A549 (cell line): ENCODE results near the gene ACBD6. TPM values are rescaled to one million over a fixed set of nuclear protein-coding genes. Genes with fewer than 3 reads are reported as not detected.

ENCODE experiments used
- ATAC-seq, 2 experiments: fragments of 200-7000 bp in 1 of 2; fragments of >200 bp in 1 of 2; cut with Nextera tagmentation in 1 of 2; cut with Tn5 transposase in 1 of 2; 3 replicates each; pipeline versions ENCODE4 v1.8.0 to v1.9.1; 2018 to 2020; ENCODE audit warnings: mild to moderate bottlenecking in 1 of 2, moderate library complexity in 1 of 2
- CTCF ChIA-PET: fragments of 300-600 bp; sonication (Branson Sonifier 250); formaldehyde crosslinking; extraction: SDS; loops from one replicate; lab custom pipeline; 2021; ENCODE audit warnings: antibody characterized with exemption, inconsistent platforms; lab: Yijun Ruan, JAX
- POLR2A ChIA-PET: fragments of 350-600 bp; formaldehyde crosslinking; extraction: SDS; loops from one replicate; lab custom pipeline; 2021; ENCODE audit warnings: antibody characterized with exemption, inconsistent platforms; lab: Yijun Ruan, JAX
- DNase-seq, 2 experiments: peaks; one replicate each; pipeline versions ENCODE4 v3.0.0 to v3.0.0-alpha.2; 2011 to 2016; ENCODE audit warnings: low read depth in 1 of 2, low spot score in 1 of 2
- FAIRE-seq: peaks from 2 replicates; lab custom pipeline; 2011; peaks lifted over from hg19 to GRCh38; lab: Jason Lieb, UNC
- H3K27ac ChIP-seq, 2 experiments: fragments of >200 bp; sonication (Bioruptor Twin); formaldehyde crosslinking; 3 replicates each; pipeline ENCODE4 v1.5.1; 2016 to 2017
- H3K4me1 ChIP-seq: fragments of >200 bp; sonication (Bioruptor Twin); formaldehyde crosslinking; 3 replicates; pipeline ENCODE4 v1.6.1; 2016
- H3K4me2 ChIP-seq: fragments of >200 bp; sonication (Bioruptor Twin); formaldehyde crosslinking; 3 replicates; pipeline ENCODE4 v1.6.1; 2016
- H3K4me3 ChIP-seq: fragments of >200 bp; sonication (Bioruptor Twin); formaldehyde crosslinking; 3 replicates; pipeline ENCODE4 v1.5.1; 2016
- H3K9me3 ChIP-seq: fragments of >200 bp; sonication (Bioruptor Twin); formaldehyde crosslinking; 3 replicates; pipeline ENCODE4 v1.6.1; 2016
- BHLHE40 ChIP-seq: IDR thresholded peaks from 2 replicates; pipeline ENCODE4 v1.6.1; 2012; ENCODE audit warnings: low read depth, low read length, inconsistent platforms
- CBX8 ChIP-seq: fragments of 200-600 bp; sonication (generic); IDR thresholded peaks from 2 replicates; pipeline ENCODE4 v1.6.1; 2016
- CHD2 ChIP-seq: fragments of 150-350 bp; IDR thresholded peaks from 2 replicates; pipeline ENCODE4 v1.6.1; 2014; ENCODE audit warnings: low read length; ENCODE audit not compliant: partially characterized antibody
- CHD4 ChIP-seq: fragments of 200-600 bp; sonication (generic); IDR thresholded peaks from 2 replicates; pipeline ENCODE4 v1.6.1; 2016; ENCODE audit warnings: antibody characterized with exemption, mild to moderate bottlenecking, borderline replicate concordance
- CTCF ChIP-seq: fragments of >200 bp; sonication (Bioruptor Twin); formaldehyde crosslinking; IDR thresholded peaks from 3 replicates; pipeline ENCODE4 v1.5.1; 2016
- ELK1 ChIP-seq: fragments of 150-350 bp; IDR thresholded peaks from 2 replicates; pipeline ENCODE4 v1.6.1; 2014; ENCODE audit warnings: low read depth, mild to moderate bottlenecking, low read length
- GATA3 ChIP-seq: IDR thresholded peaks from 2 replicates; pipeline ENCODE4 v1.6.1; 2012; ENCODE audit warnings: borderline replicate concordance
- HDAC2 ChIP-seq: fragments of 200-600 bp; sonication (generic); IDR thresholded peaks from 2 replicates; pipeline ENCODE4 v1.6.1; 2016
- HOXB5 ChIP-seq: fragments of 250-450 bp; sonication (Bioruptor Pico); IDR thresholded peaks from 2 replicates; pipeline ENCODE4 v1.5.0; 2020; ENCODE audit warnings: mild to moderate bottlenecking, moderate library complexity
- JUN ChIP-seq, 2 experiments: fragments of >200 bp; sonication (Bioruptor Twin); formaldehyde crosslinking; IDR thresholded peaks; 2 replicates in 1 of 2; 3 replicates in 1 of 2; pipeline ENCODE4 v1.6.1; 2016 to 2017
- KDM1A ChIP-seq: fragments of 200-600 bp; sonication (generic); IDR thresholded peaks from 2 replicates; pipeline ENCODE4 v1.6.1; 2016; ENCODE audit warnings: low read depth, mild to moderate bottlenecking
- RAD21 ChIP-seq, 2 experiments: fragments of >200 bp in 1 of 2; sonication (Bioruptor Twin) in 1 of 2; formaldehyde crosslinking in 1 of 2; IDR thresholded peaks in 1 of 2; conservative IDR thresholded peaks in 1 of 2; 2 replicates in 1 of 2; 3 replicates in 1 of 2; pipeline ENCODE4 v1.6.1; 2012 to 2018; ENCODE audit warnings: inconsistent platforms in 1 of 2
- RFX5 ChIP-seq: fragments of 450-650 bp; IDR thresholded peaks from 2 replicates; pipeline ENCODE4 v1.7.1; 2014; ENCODE audit warnings: antibody characterized with exemption, mild to moderate bottlenecking, moderate library complexity
- SMC3 ChIP-seq: fragments of >200 bp; sonication (Bioruptor Twin); formaldehyde crosslinking; IDR thresholded peaks from 3 replicates; pipeline ENCODE4 v1.6.1; 2018; ENCODE audit warnings: inconsistent platforms
- TFCP2L1 ChIP-seq: fragments of 250-450 bp; sonication (Bioruptor Pico); IDR thresholded peaks from 2 replicates; pipeline ENCODE4 v1.5.0; 2021; ENCODE audit warnings: mild to moderate bottlenecking
- TP53 ChIP-seq: fragments of 250-450 bp; sonication (Bioruptor Pico); IDR thresholded peaks from 2 replicates; pipeline ENCODE4 v1.5.0; 2021; ENCODE audit warnings: mild to moderate bottlenecking, moderate library complexity
- WGBS: methylation state at CpG from one replicate; pipeline ENCODE4 v1.1.6; 2017; ENCODE audit errors: missing lambda C conversion rate; 5-methylcytosine and 5-hydroxymethylcytosine counted together
- polyA plus RNA-seq, 4 experiments: library from polyadenylated mRNA; depleted of rRNA in 3 of 4; stranded (reverse); fragments of >200 nt; fragmentation: RNase III in 1 of 4; extraction: RNeasy Plus Mini Kit Qiagen cat#74134 plus additional on column Dnase treatment in 1 of 4; gene quantifications; 2 replicates in 3 of 4; 3 replicates in 1 of 4; pipeline ENCODE4 v1.2.3, GENCODE V29; 2011 to 2017
- TF ChIP-seq, protein P1 (sequence below): fragments of >200 bp; sonication (Bioruptor Twin); formaldehyde crosslinking; IDR thresholded peaks from 2 replicates; pipeline ENCODE4 v1.6.1; 2016
- TF ChIP-seq, protein P2 (sequence below): fragments of 250-450 bp; sonication (Bioruptor Pico); IDR thresholded peaks from 2 replicates; pipeline ENCODE4 v1.5.0; 2021; ENCODE audit warnings: mild to moderate bottlenecking, moderate library complexity, borderline replicate concordance
- TF ChIP-seq, protein P3 (sequence below): IDR thresholded peaks from 2 replicates; pipeline ENCODE4 v1.6.1; 2012

Gene ACBD6
- polyA plus RNA-seq, 2 of the 4 experiments (the other 2 are of a cell fraction) = 61.4 to 91.3 TPM

GRCh38 chr1:180515857-180516388 lies 13.5 kb upstream of the ACBD6 start:
- Histone ChIP-seq H3K9me3 (no peaks in the 10 kb centered on the region), H3K27ac (peak overlapping the region; percentile 74 to 75), H3K4me3 (no peak overlapping the region), H3K4me2 (peak overlapping the region; percentile 51), H3K4me1 (peaks cover 12% of the 10 kb centered on the region)
- 7% methylated on average over 8 of the region's 8 CpGs for WGBS
- CTCF ChIA-PET = interaction anchor here (0.6 to 10.9 kb wide), 50 partner anchors 8 to 651 kb away, joined by 3 to 145 read pairs (median 4); partner anchors contain the start of genes ACBD6, OVAAL and XPR1
- ATAC-seq = peak; percentile 97 to 100
- DNase-seq = peak; percentile 84
- peak; percentile 92 for FAIRE-seq
- peak; percentile 96 for TF ChIP-seq SMC3
- TF ChIP-seq RAD21 (conservative IDR thresholded peaks at IDR 0.05 in 1 of 2, IDR thresholded peaks at IDR 0.05 in 1 of 2) = peak; percentile 97 to 98
- peak; percentile 95 for TF ChIP-seq CTCF
- TF ChIP-seq, protein P1, sequence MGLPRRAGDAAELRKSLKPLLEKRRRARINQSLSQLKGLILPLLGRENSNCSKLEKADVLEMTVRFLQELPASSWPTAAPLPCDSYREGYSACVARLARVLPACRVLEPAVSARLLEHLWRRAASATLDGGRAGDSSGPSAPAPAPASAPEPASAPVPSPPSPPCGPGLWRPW = no peak
- TF ChIP-seq CHD4 = no peak
- POLR2A ChIA-PET = interaction anchor here (0.7 to 2.4 kb wide), 4 partner anchors 13 to 366 kb away, joined by 3 to 18 read pairs (median 3); partner anchors contain the start of genes ACBD6 and XPR1

DNA sequence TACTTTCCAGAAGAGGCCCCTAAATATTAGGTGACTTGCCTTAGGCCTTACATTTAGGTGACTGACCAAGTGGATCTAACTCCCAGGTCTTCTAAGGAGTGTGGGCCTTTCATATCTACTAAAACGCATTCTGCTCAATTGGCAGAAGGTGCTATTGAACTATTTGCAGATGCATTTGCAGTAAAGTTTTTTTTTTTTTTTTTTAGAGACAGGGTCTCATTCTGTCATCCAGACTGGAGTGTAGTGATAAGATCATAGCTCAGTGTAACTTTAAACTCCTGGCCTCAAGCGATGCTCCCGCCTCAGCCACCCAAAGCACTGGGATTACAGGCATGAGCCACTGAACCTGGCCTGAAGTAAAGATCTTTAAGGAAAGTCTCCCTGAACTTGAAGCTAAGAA lies 13.0 kb upstream of the ACBD6 start:
- H3K4me3 ChIP-seq = no peak overlapping the region
- ChIA-PET CTCF (interaction anchor here (0.8 to 10.9 kb wide), 41 partner anchors 8 to 651 kb away, joined by 3 to 145 read pairs (median 5); partner anchors contain the start of genes ACBD6 and XPR1), POLR2A (interaction anchor here (2.4 kb wide), 1 partner anchor 13 kb away, joined by 18 read pairs; the partner anchor contains the start of gene ACBD6)
- 13% methylated on average over 3 of the region's 3 CpGs for whole genome bisulfite sequencing
- H3K4me2 ChIP-seq = peak overlapping the region; percentile 51
- FAIRE-seq = no peak
- H3K9me3 ChIP-seq = no peaks in the 10 kb centered on the region
- H3K27ac ChIP-seq = peak overlapping the region; percentile 49 to 52; a peak in 4 of 6 replicates
- peaks cover 12% of the 10 kb centered on the region for H3K4me1 ChIP-seq
- no peak for TF ChIP-seq TP53
- TF ChIP-seq BHLHE40 = no peak
- TF ChIP-seq CTCF = no peak
- TF ChIP-seq, protein P2, sequence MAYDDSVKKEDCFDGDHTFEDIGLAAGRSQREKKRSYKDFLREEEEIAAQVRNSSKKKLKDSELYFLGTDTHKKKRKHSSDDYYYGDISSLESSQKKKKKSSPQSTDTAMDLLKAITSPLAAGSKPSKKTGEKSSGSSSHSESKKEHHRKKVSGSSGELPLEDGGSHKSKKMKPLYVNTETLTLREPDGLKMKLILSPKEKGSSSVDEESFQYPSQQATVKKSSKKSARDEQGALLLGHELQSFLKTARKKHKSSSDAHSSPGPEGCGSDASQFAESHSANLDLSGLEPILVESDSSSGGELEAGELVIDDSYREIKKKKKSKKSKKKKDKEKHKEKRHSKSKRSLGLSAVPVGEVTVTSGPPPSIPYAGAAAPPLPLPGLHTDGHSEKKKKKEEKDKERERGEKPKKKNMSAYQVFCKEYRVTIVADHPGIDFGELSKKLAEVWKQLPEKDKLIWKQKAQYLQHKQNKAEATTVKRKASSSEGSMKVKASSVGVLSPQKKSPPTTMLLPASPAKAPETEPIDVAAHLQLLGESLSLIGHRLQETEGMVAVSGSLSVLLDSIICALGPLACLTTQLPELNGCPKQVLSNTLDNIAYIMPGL (CRISPR knock-in tag) = no peak
- no peak for TF ChIP-seq JUN (IDR thresholded peaks at IDR 0.05)
- no peak for TF ChIP-seq RFX5
- TF ChIP-seq GATA3 = no peak
- TF ChIP-seq, protein P1 = no peak
- DNase-seq = no peak
- ATAC-seq = peak in 1 of 2 experiments; percentile 12; a peak in 2 of 6 replicates

DNA sequence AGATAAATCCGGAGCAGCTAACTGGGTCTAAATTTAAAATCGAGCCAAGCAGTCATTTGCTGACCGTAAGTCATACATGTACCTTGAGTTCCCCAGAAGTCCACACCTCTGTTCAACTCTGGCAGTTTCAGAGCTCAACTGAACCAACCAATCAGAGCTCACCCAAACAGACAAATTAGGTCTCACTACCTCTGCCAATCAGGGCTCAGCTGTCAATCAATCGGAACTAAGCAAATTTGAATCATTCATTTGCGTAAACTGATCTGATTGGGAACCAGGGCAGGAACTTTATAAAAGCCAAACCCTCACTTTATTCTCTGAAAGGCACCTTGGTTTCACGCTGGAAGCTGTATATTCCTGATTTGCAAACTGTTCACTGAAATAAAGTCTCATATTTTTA lies 11.2 kb upstream of the ACBD6 start:
- WGBS = 89% methylated on average over 6 of the region's 6 CpGs
- no peak for FAIRE-seq
- H3K4me2 ChIP-seq = no peak overlapping the region
- H3K27ac ChIP-seq = no peak overlapping the region
- no peak overlapping the region for H3K4me3 ChIP-seq
- no peaks in the 10 kb centered on the region for H3K9me3 ChIP-seq
- ChIA-PET POLR2A (interaction anchor here (1.3 kb wide), 1 partner anchor 11 kb away, joined by 3 read pairs; the partner anchor contains the start of gene ACBD6), CTCF (interaction anchor here (1.0 to 10.9 kb wide), 3 partner anchors 9 to 489 kb away, joined by 3 to 145 read pairs (median 42); partner anchors contain the start of gene ACBD6)
- ATAC-seq = no peak
- no peak for DNase-seq
- H3K4me1 ChIP-seq = peaks cover 12% of the 10 kb centered on the region
- TF ChIP-seq RFX5 (no peak), CTCF (no peak), TFCP2L1 (CRISPR knock-in tag) (no peak), HOXB5 (CRISPR knock-in tag) (no peak), HDAC2 (no peak), CHD2 (no peak), BHLHE40 (no peak), ELK1 (no peak), KDM1A (no peak), CBX8 (no peak)
- TF ChIP-seq, protein P3, sequence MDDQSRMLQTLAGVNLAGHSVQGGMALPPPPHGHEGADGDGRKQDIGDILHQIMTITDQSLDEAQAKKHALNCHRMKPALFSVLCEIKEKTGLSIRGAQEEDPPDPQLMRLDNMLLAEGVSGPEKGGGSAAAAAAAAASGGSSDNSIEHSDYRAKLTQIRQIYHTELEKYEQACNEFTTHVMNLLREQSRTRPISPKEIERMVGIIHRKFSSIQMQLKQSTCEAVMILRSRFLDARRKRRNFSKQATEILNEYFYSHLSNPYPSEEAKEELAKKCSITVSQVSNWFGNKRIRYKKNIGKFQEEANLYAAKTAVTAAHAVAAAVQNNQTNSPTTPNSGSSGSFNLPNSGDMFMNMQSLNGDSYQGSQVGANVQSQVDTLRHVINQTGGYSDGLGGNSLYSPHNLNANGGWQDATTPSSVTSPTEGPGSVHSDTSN = no peak
